IPS-18a (cell line): ENCODE data around the gene CLDN22.

Experiments
- H3K27ac ChIP-seq: one replicate; pipeline ENCODE4 v1.5.1; 2013; ENCODE audit warnings: low read length
- H3K27me3 ChIP-seq: one replicate; pipeline ENCODE4 v1.6.1; 2013; ENCODE audit warnings: mild to moderate bottlenecking, low read length; ENCODE audit not compliant: control insufficient read depth, insufficient read depth
- H3K36me3 ChIP-seq: one replicate; pipeline ENCODE4 v1.6.1; 2013; ENCODE audit warnings: low read depth, low read length; ENCODE audit not compliant: control insufficient read depth
- H3K4me1 ChIP-seq: one replicate; pipeline ENCODE4 v1.6.1; 2013; ENCODE audit warnings: low read depth, low read length; ENCODE audit not compliant: control insufficient read depth
- H3K4me3 ChIP-seq: one replicate; pipeline ENCODE4 v1.5.1; 2013; ENCODE audit warnings: low read length
- H3K9ac ChIP-seq: one replicate; pipeline ENCODE4 v1.6.1; 2013; ENCODE audit warnings: mild to moderate bottlenecking, low read length, moderate library complexity
- H3K9me3 ChIP-seq: one replicate; pipeline ENCODE4 v1.6.1; 2013; ENCODE audit warnings: low read depth, low read length; ENCODE audit not compliant: control insufficient read depth

The CLDN22 gene

DNA sequence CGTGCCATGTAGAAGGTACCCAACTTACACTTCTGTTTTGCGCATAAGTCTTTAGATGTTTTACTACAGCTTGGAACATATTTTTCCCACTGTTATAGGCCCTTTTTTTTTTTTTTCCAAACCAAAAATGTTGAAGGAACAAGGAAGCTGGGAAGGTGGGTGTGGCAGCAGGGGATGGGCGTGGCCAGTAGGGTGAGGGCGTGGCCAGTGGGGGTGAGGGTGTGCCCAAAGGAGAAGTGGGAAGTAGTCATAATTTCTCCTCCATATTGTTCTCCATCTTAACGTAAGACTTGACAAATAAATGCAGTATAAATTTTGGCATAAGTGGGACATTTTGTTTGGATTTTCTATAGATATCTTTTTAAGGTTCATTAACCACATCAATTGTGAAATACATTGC lies 30.4 kb downstream of the CLDN22 start:
- H3K4me3 ChIP-seq, result no peak overlapping the region
- no peak overlapping the region for H3K27ac ChIP-seq
- peaks cover 62% of the 10 kb centered on the region for H3K36me3 ChIP-seq
- H3K27me3 ChIP-seq, result no peaks in the 10 kb centered on the region
- H3K4me1 ChIP-seq, result no peaks in the 10 kb centered on the region
- no peak overlapping the region for H3K9ac ChIP-seq
- no peaks in the 10 kb centered on the region for H3K9me3 ChIP-seq

DNA sequence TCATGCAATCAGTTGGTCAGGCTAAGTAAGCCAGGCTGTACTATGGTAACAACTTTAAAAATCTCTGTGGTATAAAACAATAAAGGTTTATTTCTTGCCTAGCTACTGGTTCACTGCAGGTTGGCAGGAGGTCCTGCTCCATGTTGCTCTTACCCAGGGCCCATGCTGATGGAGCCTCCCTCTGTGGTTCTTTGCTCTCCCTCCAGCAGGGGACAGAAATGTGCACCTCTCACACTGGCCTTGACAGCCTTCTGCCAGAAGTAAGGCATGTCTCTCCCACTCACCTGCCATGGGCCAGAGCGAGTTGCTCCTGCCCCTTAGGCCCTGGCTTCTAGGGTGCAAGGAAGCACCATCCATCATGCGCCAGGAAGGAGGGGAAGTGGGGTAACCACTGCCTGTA lies 31.1 kb downstream of the CLDN22 start:
- H3K36me3 ChIP-seq, result peaks cover 67% of the 10 kb centered on the region

DNA sequence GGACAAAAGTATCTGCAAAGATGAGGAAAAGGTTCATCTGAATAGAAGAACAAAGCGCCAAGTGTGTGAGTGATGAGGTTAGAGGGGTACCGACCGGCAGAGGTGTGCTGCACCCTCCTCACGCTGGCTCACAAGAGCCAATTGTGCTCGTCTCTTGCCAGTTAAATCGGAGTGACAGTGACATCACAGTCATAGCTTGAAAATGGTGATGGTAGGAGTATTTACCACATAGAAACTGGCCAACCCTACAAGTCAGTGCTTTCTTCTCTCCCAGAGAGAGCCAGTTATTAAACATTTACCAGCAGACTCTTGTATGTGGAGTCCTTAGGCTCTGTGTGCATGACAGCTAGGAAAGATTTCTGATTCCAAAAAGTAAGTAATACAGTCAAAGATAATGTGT lies 32.4 kb downstream of the CLDN22 start:
- H3K36me3 ChIP-seq, result peaks cover 78% of the 10 kb centered on the region
- no peaks in the 10 kb centered on the region for H3K4me1 ChIP-seq
- no peaks in the 10 kb centered on the region for H3K27me3 ChIP-seq
- H3K9ac ChIP-seq, result no peak overlapping the region
- H3K27ac ChIP-seq, result no peak overlapping the region
- no peak overlapping the region for H3K4me3 ChIP-seq
- H3K9me3 ChIP-seq, result no peaks in the 10 kb centered on the region

More for the DNA sequence above, 31.1 kb downstream of the CLDN22 start:
- Histone ChIP-seq H3K4me3 (no peak overlapping the region), H3K27ac (no peak overlapping the region), H3K9me3 (no peaks in the 10 kb centered on the region), H3K9ac (no peak overlapping the region), H3K4me1 (no peaks in the 10 kb centered on the region), H3K27me3 (no peaks in the 10 kb centered on the region)

DNA sequence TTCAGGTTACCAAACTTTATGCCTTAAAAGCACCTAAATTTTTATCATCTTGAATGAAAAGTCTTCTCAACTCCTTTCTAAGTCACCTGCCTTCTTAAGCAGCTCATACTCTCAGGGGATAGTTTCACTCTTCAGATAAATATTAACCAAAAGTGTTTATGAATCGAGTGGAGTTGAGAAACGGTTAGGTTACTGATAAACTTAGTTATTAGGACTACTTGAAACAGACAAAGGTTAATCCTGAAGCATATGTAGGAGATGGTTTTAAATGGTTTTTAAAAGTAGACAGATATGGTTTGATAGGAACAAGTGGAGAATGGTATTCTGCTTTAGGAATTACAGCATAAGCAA lies 32.8 kb downstream of the CLDN22 start:
- Histone ChIP-seq H3K9me3 (no peaks in the 10 kb centered on the region), H3K36me3 (peaks cover 80% of the 10 kb centered on the region), H3K9ac (no peak overlapping the region), H3K4me3 (no peak overlapping the region), H3K27ac (no peak overlapping the region), H3K27me3 (no peaks in the 10 kb centered on the region), H3K4me1 (no peaks in the 10 kb centered on the region)

DNA sequence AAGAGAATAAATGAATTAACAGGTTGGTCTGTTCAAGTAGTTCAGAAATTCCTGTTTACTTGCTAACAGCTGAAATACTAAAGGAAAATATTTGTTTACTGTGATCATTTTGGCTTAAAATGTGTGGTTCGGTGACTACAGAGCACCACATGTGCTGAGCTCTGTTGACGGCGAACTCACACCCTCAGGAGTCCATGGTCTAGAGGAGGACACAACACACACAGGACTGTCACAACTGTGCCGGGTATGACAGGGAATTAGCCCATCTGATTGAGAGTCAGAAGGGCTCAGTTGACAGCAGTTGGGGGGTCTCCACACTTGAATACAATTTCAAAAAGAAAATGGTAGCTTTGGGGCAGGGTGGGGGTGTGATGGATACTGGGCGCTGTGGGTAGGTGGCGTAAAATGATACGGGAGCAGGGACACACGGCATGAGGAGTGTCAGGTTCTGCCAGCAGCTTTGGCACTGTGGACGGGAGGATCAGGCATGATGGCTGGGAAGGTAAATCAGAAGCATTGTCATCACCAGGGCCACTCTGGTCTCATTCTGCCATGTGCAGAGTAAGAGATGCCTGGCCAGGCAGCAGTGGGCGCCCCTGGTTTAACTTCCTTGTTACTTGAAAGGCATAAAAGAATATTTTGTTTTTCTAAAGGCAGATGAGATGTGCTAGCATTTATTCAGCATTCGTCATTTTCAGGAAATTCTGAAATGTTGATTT lies 33.3 kb downstream of the CLDN22 start:
- peaks cover 86% of the 10 kb centered on the region for H3K36me3 ChIP-seq

DNA sequence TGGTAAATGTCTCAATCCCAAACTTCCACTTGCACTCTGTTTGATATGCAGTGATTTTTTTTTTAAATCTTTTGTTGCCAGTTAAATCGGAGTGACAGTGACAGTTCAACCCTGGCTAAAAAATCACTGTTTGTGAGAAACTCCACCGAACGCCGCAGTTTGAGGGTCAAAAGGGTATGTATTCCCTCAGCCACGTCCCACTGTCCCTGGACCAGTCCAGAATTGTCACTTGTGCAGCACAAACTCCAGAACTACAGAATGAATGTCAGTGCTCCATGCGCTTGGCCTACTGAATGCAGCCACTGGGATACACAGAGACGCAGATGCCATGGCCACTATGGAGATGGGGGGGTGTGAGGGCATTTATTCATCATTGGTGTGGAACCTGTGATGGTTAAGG lies 34.2 kb downstream of the CLDN22 start:
- Histone ChIP-seq H3K9ac (no peak overlapping the region), H3K27ac (no peak overlapping the region), H3K9me3 (no peaks in the 10 kb centered on the region), H3K36me3 (peaks cover 90% of the 10 kb centered on the region), H3K27me3 (no peaks in the 10 kb centered on the region), H3K4me3 (no peak overlapping the region), H3K4me1 (no peaks in the 10 kb centered on the region)

More for the DNA sequence above, 33.3 kb downstream of the CLDN22 start:
- no peaks in the 10 kb centered on the region for H3K4me1 ChIP-seq
- no peaks in the 10 kb centered on the region for H3K27me3 ChIP-seq
- no peak overlapping the region for H3K4me3 ChIP-seq
- no peak overlapping the region for H3K9ac ChIP-seq
- no peaks in the 10 kb centered on the region for H3K9me3 ChIP-seq
- no peak overlapping the region for H3K27ac ChIP-seq

DNA sequence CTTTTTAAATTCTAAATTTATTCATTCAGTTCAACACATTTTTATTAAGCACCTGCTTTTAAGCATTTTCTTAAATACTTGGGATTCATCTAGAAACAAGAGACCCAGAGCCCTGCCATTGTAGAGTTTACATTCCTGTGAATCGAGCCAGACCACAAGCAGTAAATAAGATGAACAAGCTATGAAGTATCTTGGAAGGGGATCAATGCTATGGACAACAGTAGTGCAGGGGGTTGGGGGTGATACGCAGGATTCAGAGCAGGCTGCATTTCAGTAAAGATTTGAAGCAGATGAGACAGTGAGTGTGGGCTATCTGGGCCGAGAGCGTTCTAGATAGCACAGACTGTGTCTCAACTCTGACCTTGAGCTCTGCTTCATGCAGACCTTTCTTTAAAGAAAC lies 35.1 kb downstream of the CLDN22 start:
- Histone ChIP-seq H3K9ac (no peak overlapping the region), H3K36me3 (peaks cover 90% of the 10 kb centered on the region), H3K27me3 (no peaks in the 10 kb centered on the region), H3K4me3 (no peak overlapping the region), H3K9me3 (no peaks in the 10 kb centered on the region), H3K4me1 (no peaks in the 10 kb centered on the region), H3K27ac (no peak overlapping the region)

DNA sequence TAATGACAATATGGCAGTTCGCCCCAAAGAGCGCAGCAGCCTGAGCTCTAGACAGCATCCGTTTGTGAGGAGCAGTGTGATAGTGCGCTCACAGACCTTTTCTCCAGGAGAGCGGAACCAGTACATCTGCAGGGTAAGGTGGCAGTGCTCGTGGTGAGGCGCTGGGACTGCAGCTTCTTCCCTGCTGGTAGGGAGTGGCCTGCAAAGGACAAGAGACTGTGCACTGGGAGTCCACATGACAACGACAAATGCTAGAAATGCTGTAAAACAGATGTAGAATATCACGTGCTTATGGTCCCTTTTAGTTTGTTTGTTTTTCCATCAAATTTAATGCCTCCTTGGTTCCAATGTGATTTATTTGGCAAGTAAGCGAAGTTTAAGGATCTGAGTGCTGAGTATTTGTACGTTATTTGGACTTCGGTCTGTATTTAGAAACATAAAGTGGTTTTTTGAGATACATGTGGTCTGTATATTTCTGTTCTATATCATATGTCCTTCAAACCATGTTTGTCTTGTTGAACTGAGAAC lies 35.8 kb downstream of the CLDN22 start:
- H3K36me3 ChIP-seq, result peaks cover 86% of the 10 kb centered on the region
- H3K9me3 ChIP-seq, result no peaks in the 10 kb centered on the region

DNA sequence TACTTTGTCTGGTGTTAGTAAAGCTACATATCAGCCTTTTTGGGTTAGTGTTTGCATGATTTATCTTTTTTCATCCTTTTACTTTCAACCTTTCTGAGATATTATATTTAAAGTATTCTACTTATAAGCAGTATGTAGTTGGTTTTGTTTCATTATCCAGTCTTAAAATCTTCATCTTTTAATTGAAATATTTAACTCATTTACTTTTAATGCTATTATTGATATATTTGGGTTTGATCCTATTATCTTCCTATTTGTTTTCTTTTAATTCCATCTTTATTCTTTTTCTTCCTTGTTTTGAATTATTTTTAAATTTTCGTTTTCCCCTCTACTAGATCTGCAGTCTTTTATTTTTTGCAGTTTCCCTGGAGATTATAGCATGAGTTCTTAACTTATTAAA lies 44.0 kb downstream of the CLDN22 start:
- Histone ChIP-seq H3K4me3 (no peak overlapping the region), H3K27ac (no peak overlapping the region), H3K9ac (no peak overlapping the region), H3K4me1 (no peaks in the 10 kb centered on the region), H3K9me3 (no peaks in the 10 kb centered on the region), H3K36me3 (peaks cover 40% of the 10 kb centered on the region), H3K27me3 (no peaks in the 10 kb centered on the region)

More for the DNA sequence above, 35.8 kb downstream of the CLDN22 start:
- Histone ChIP-seq H3K27me3 (no peaks in the 10 kb centered on the region), H3K4me1 (no peaks in the 10 kb centered on the region), H3K27ac (no peak overlapping the region), H3K4me3 (no peak overlapping the region), H3K9ac (no peak overlapping the region)

DNA sequence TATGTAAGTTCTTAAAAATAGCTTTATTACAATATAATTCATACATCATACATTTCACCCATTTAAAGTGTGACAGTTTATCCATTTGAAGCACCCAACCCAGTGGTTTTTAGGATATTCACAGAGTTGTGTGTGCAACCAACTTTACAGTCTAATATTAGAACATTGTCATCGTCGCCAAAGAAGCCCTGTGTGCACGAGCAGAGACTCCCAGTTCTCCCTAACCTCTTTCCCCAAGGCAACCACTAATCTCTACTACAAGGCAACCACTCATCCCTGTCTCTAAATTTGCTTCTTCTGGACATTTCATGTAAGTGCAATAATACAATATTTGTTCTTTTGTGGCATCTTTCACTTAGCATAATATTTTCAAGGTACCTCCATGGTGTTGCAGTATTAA lies 47.7 kb downstream of the CLDN22 start:
- H3K9me3 ChIP-seq, result no peaks in the 10 kb centered on the region
- no peaks in the 10 kb centered on the region for H3K27me3 ChIP-seq
- H3K36me3 ChIP-seq, result peaks cover 62% of the 10 kb centered on the region
- no peak overlapping the region for H3K4me3 ChIP-seq
- no peak overlapping the region for H3K27ac ChIP-seq
- H3K4me1 ChIP-seq, result no peaks in the 10 kb centered on the region
- no peak overlapping the region for H3K9ac ChIP-seq

DNA sequence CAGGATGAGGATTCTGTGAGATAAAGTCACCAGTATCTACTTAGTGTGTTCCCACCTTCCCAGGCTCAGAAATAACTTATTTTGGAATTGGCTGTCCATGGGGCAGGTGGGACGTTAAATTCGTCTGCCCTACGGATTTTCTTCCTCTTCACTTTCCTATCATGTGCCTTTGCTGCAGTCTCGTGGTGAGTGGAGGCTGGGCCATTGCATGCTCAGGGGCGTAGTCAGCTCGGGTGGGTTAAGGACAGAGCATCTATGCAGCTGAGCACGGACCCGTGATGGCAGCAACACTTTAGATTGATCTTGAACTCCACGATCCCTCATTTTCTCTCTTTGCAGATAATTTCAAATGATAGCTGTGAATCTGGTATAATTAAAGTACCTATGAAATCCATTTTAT lies 51.5 kb downstream of the CLDN22 start:
- Histone ChIP-seq H3K27me3 (no peaks in the 10 kb centered on the region), H3K4me1 (peaks cover 10% of the 10 kb centered on the region), H3K36me3 (peaks cover 72% of the 10 kb centered on the region), H3K4me3 (no peak overlapping the region), H3K9me3 (no peaks in the 10 kb centered on the region), H3K9ac (no peak overlapping the region), H3K27ac (no peak overlapping the region)
